A549 (cell line): Measurements from ENCODE around the gene GPR35.

ENCODE experiments used
- CTCF ChIP-seq: fragments of >200 bp; sonication (Bioruptor Twin); formaldehyde crosslinking; IDR thresholded peaks from 3 replicates; pipeline ENCODE4 v1.5.1; 2016
- FOSL2 ChIP-seq, 2 experiments: fragments of 450-650 bp in 1 of 2; fragments of >200 bp in 1 of 2; sonication (Bioruptor Twin) in 1 of 2; formaldehyde crosslinking; IDR thresholded peaks; 2 replicates each; pipeline versions ENCODE4 v1.5.0 to v1.6.1; 2016 to 2020; ENCODE audit warnings: mild to moderate bottlenecking in 1 of 2, moderate library complexity in 1 of 2
- JUNB ChIP-seq: fragments of >200 bp; sonication (Bioruptor Twin); formaldehyde crosslinking; IDR thresholded peaks from 2 replicates; pipeline ENCODE4 v1.6.1; 2016
- MAZ ChIP-seq: fragments of 150-350 bp; IDR thresholded peaks from 2 replicates; pipeline ENCODE4 v1.6.1; 2014; ENCODE audit warnings: antibody characterized with exemption, low read depth, low read length, borderline replicate concordance
- POLR2A ChIP-seq: IDR thresholded peaks from 2 replicates; pipeline ENCODE4 v1.6.1; 2012; ENCODE audit warnings: mild to moderate bottlenecking, low read length
- RAD21 ChIP-seq, 2 experiments: fragments of >200 bp in 1 of 2; sonication (Bioruptor Twin) in 1 of 2; formaldehyde crosslinking in 1 of 2; IDR thresholded peaks in 1 of 2; conservative IDR thresholded peaks in 1 of 2; 2 replicates in 1 of 2; 3 replicates in 1 of 2; pipeline ENCODE4 v1.6.1; 2012 to 2018; ENCODE audit warnings: inconsistent platforms in 1 of 2
- USF2 ChIP-seq: fragments of 450-650 bp; IDR thresholded peaks from 2 replicates; pipeline ENCODE4 v1.6.1; 2014; ENCODE audit warnings: antibody characterized with exemption

- no peak for TF ChIP-seq RAD21 (conservative IDR thresholded peaks at IDR 0.05 in 1 of 2, IDR thresholded peaks at IDR 0.05 in 1 of 2)
- no peak for TF ChIP-seq CTCF
- TF ChIP-seq POLR2A, result no peak
- no peak for TF ChIP-seq MAZ
- no peak for TF ChIP-seq FOSL2 (IDR thresholded peaks at IDR 0.05)
- TF ChIP-seq FOSL2 (CRISPR knock-in tag; IDR thresholded peaks at IDR 0.05), result no peak
- TF ChIP-seq JUNB, result no peak
- no peak for TF ChIP-seq USF2
Measured at GRCh38 chr2:240598311-240598911, 26.9 kb upstream of the GPR35 start.
